Measurements from ENCODE around the gene ZNF845. TPM values are rescaled to one million over a fixed set of nuclear protein-coding genes. Genes with fewer than 3 reads are reported as not detected.

The ZNF845 gene
- total and polyA plus RNA-seq, 4 donors, result 2.4 to 8.8 (median 4.5) TPM

GRCh38 chr19:53365899-53366493, 32.4 kb downstream of the ZNF845 start:
- Histone ChIP-seq H3K27ac (ENCODE audit: low read depth in 1 of 2, low read length in 1 of 2) (peak overlapping the region; percentile 40 to 82), H3K4me3 (peak overlapping the region; percentile 66), H3K9me3 (ENCODE audit: control insufficient read depth in 4 of 4, insufficient read depth in 3 of 4, low read length in 3 of 4) (peaks cover 0 to 3% (median 0%) of the 10 kb centered on the region in 4 donors), H3K36me3 (ENCODE audit: control insufficient read depth in 4 of 4, insufficient read depth in 4 of 4, low read length in 4 of 4) (peaks cover 0 to 1% (median 0%) of the 10 kb centered on the region in 4 donors), H3K27me3 (ENCODE audit: control insufficient read depth in 3 of 3, insufficient read depth in 3 of 3, low read length in 2 of 3) (no peaks in the 10 kb centered on the region), H3K9ac (ENCODE audit: insufficient read depth in 1 of 2, low read length in 2 of 2) (peak overlapping the region; percentile 25 to 58), H3K4me1 (ENCODE audit: control insufficient read depth in 5 of 5, insufficient read depth in 5 of 5, low read length in 5 of 5) (peaks cover 0 to 10% (median 0%) of the 10 kb centered on the region in 5 donors)
- ATAC-seq (ENCODE audit: insufficient read depth, low FRiP score) (no peak), DNase-seq (peak in 1 of 3 donors; percentile 26)
- no peak for TF ChIP-seq CTCF (IDR thresholded peaks at IDR 0.05; ENCODE audit: control extremely low read depth, extremely low read depth)
- WGBS, 2 donors, result 0 to 1% methylated on average over 23 to 29 of the region's 32 CpGs

- ATAC-seq (ENCODE audit: insufficient read depth, low FRiP score), result no peak
- no peaks in the 10 kb centered on the region for H3K27me3 ChIP-seq (ENCODE audit: control insufficient read depth in 3 of 3, insufficient read depth in 3 of 3, low read length in 2 of 3)
- H3K27ac ChIP-seq (ENCODE audit: low read depth in 1 of 2, low read length in 1 of 2), result no peak overlapping the region
- H3K36me3 ChIP-seq (ENCODE audit: control insufficient read depth in 4 of 4, insufficient read depth in 4 of 4, low read length in 4 of 4), result peaks cover 0 to 13% (median 4%) of the 10 kb centered on the region in 4 donors
- TF ChIP-seq CTCF (IDR thresholded peaks at IDR 0.05; ENCODE audit: control extremely low read depth, extremely low read depth), result no peak
- WGBS, 2 donors, result 88 to 97% methylated on average over 4 of the region's 4 CpGs
- no peak overlapping the region for H3K4me3 ChIP-seq
- peaks cover 0 to 12% (median 0%) of the 10 kb centered on the region in 4 donors for H3K9me3 ChIP-seq (ENCODE audit: control insufficient read depth in 4 of 4, insufficient read depth in 3 of 4, low read length in 3 of 4)
- no peak for DNase-seq
- H3K9ac ChIP-seq (ENCODE audit: insufficient read depth in 1 of 2, low read length in 2 of 2), result no peak overlapping the region
- H3K4me1 ChIP-seq (ENCODE audit: control insufficient read depth in 5 of 5, insufficient read depth in 5 of 5, low read length in 5 of 5), result peaks cover 0 to 2% (median 0%) of the 10 kb centered on the region in 5 donors
Observed at GRCh38 chr19:53372196-53372595, 38.6 kb downstream of the ZNF845 start.

- TF ChIP-seq CTCF (IDR thresholded peaks at IDR 0.05; ENCODE audit: control extremely low read depth, extremely low read depth), result no peak
Observed at GRCh38 chr19:53374288-53374687, 40.7 kb downstream of the ZNF845 start.

More at GRCh38 chr19:53374288-53374687, 40.7 kb downstream of the ZNF845 start:
- no peak overlapping the region for H3K9ac ChIP-seq (ENCODE audit: insufficient read depth in 1 of 2, low read length in 2 of 2)
- no peak for ATAC-seq (ENCODE audit: insufficient read depth, low FRiP score)
- 53 to 71% methylated on average over 3 of the region's 3 CpGs for WGBS, 2 donors
- no peak for DNase-seq
- H3K9me3 ChIP-seq (ENCODE audit: control insufficient read depth in 4 of 4, insufficient read depth in 3 of 4, low read length in 3 of 4), result peaks cover 0 to 22% (median 0%) of the 10 kb centered on the region in 4 donors
- no peaks in the 10 kb centered on the region for H3K4me1 ChIP-seq (ENCODE audit: control insufficient read depth in 5 of 5, insufficient read depth in 5 of 5, low read length in 5 of 5)
- no peak overlapping the region for H3K27ac ChIP-seq (ENCODE audit: low read depth in 1 of 2, low read length in 1 of 2)
- no peak overlapping the region for H3K4me3 ChIP-seq
- peaks cover 0 to 17% (median 9%) of the 10 kb centered on the region in 4 donors for H3K36me3 ChIP-seq (ENCODE audit: control insufficient read depth in 4 of 4, insufficient read depth in 4 of 4, low read length in 4 of 4)
- no peaks in the 10 kb centered on the region for H3K27me3 ChIP-seq (ENCODE audit: control insufficient read depth in 3 of 3, insufficient read depth in 3 of 3, low read length in 2 of 3)
